DLD1 (cell line): ENCODE data around the gene AKAP1.

Experiments used
- in situ Hi-C: cut with HindIII; loops from 2 replicates; pipeline ENCODE4 v1.10.0; 2017; ENCODE audit warnings: low sequenced_read_pairs

Gene AKAP1

GRCh38 chr17:57084802-57085447 lies at the start of gene AKAP1:
Gene AKAP1, plus strand, starts transcription at chr17:57085246. Its CDS starts 20,219 bp downstream, at chr17:57105465.
- in situ Hi-C loops, result no loop called here

GRCh38 chr17:57035971-57036481 lies 49.0 kb upstream of the AKAP1 start:
- in situ Hi-C loops, result no loop called here

GRCh38 chr17:57037411-57037810 lies 47.6 kb upstream of the AKAP1 start:
- in situ Hi-C loops, result no loop called here

GRCh38 chr17:57038486-57038885 lies 46.6 kb upstream of the AKAP1 start:
- in situ Hi-C loops, result no loop called here

GRCh38 chr17:57040571-57040970 lies 44.5 kb upstream of the AKAP1 start:
- in situ Hi-C loops, result no loop called here

- in situ Hi-C loops, result no loop called here
Observed at GRCh38 chr17:57043276-57043675, 41.8 kb upstream of the AKAP1 start.

- in situ Hi-C loops, result no loop called here
Observed at GRCh38 chr17:57044976-57045867, 39.8 kb upstream of the AKAP1 start.

GRCh38 chr17:57045868-57046704 lies 39.0 kb upstream of the AKAP1 start:
- in situ Hi-C loops, result no loop called here

GRCh38 chr17:57046749-57047148 lies 38.3 kb upstream of the AKAP1 start:
- in situ Hi-C loops, result no loop called here

GRCh38 chr17:57048096-57048495 lies 37.0 kb upstream of the AKAP1 start:
- in situ Hi-C loops, result no loop called here

- in situ Hi-C loops, result no loop called here
Observed at GRCh38 chr17:57050306-57050705, 34.7 kb upstream of the AKAP1 start.

GRCh38 chr17:57051886-57052361 lies 33.1 kb upstream of the AKAP1 start:
- in situ Hi-C loops, result no loop called here

- in situ Hi-C loops, result no loop called here
Observed at GRCh38 chr17:57062865-57063264, 22.2 kb upstream of the AKAP1 start.

GRCh38 chr17:57067162-57067561 lies 17.9 kb upstream of the AKAP1 start:
- in situ Hi-C loops, result no loop called here

GRCh38 chr17:57067781-57068180 lies 17.3 kb upstream of the AKAP1 start:
- in situ Hi-C loops, result no loop called here

GRCh38 chr17:57068222-57068658 lies 16.8 kb upstream of the AKAP1 start:
- in situ Hi-C loops, result no loop called here

- in situ Hi-C loops, result no loop called here
Observed at GRCh38 chr17:57068707-57069106, 16.3 kb upstream of the AKAP1 start.

GRCh38 chr17:57071991-57072944 lies 12.8 kb upstream of the AKAP1 start:
- in situ Hi-C loops, result no loop called here

- in situ Hi-C loops, result no loop called here
Observed at GRCh38 chr17:57073626-57074025, 11.4 kb upstream of the AKAP1 start.

GRCh38 chr17:57075193-57075592 lies 9.9 kb upstream of the AKAP1 start:
- in situ Hi-C loops, result no loop called here
